ENCODE results near the gene TSPAN32. TPM values are rescaled to one million over a fixed set of nuclear protein-coding genes. Genes with fewer than 3 reads are reported as not detected.
"Not testable (repeated sequence)": the region's sequence is repeated elsewhere in the genome, so short reads cannot be mapped to it uniquely, and the experiment has no call there.

The TSPAN32 gene
- total RNA-seq, 1 donor from 2014 or later, result not detected

DNA sequence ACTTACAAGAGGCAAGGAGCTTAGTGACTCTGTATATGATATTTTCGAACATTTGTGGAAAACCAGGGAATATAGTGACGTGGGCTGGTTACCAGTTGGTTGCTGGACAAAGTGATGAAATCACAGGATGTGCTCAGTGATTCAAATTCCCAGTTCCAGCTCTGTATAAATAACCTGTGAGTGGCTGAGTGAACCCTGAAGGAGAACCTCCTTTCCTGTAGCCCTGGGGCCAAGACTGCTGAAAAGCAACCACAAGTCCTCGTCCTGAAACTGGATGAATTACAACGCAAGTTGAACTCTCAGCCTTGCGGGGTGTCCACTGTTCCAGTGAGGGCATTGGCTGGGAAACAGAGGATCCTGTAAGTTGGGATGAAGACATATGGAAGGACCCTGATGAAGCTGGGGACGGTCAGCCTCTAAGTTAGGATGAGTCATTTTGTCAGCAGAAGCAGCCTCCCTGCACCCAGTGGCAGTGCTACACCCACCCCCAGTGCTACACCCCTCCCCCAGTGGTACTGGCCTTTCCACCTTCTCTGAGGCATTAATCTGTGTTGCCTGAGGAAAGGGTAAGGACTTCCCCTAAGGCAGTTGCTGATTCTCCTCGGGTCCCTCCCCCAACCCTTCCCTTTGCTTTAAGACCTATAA lies 53.3 kb downstream of the TSPAN32 start:
- no peak for DNase-seq
- H3K36me3 Mint-ChIP-seq (ENCODE audit: unreplicated experiment), result peaks cover 6% of the 10 kb centered on the region
- peaks cover 1% of the 10 kb centered on the region for H3K27me3 Mint-ChIP-seq (ENCODE audit: unreplicated experiment)
- H3K4me1 Mint-ChIP-seq (ENCODE audit: low read depth, unreplicated experiment), result no peaks in the 10 kb centered on the region
- TF ChIP-seq, protein P1, sequence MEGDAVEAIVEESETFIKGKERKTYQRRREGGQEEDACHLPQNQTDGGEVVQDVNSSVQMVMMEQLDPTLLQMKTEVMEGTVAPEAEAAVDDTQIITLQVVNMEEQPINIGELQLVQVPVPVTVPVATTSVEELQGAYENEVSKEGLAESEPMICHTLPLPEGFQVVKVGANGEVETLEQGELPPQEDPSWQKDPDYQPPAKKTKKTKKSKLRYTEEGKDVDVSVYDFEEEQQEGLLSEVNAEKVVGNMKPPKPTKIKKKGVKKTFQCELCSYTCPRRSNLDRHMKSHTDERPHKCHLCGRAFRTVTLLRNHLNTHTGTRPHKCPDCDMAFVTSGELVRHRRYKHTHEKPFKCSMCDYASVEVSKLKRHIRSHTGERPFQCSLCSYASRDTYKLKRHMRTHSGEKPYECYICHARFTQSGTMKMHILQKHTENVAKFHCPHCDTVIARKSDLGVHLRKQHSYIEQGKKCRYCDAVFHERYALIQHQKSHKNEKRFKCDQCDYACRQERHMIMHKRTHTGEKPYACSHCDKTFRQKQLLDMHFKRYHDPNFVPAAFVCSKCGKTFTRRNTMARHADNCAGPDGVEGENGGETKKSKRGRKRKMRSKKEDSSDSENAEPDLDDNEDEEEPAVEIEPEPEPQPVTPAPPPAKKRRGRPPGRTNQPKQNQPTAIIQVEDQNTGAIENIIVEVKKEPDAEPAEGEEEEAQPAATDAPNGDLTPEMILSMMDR (IDR thresholded peaks at IDR 0.05; ENCODE audit: partially characterized antibody, unreplicated experiment), result no peak
- no peak overlapping the region for H3K4me3 Mint-ChIP-seq (ENCODE audit: unreplicated experiment)
- peaks cover 9% of the 10 kb centered on the region for H3K9me3 Mint-ChIP-seq (ENCODE audit: unreplicated experiment)
- no peak overlapping the region for H3K27ac Mint-ChIP-seq (ENCODE audit: unreplicated experiment)

DNA sequence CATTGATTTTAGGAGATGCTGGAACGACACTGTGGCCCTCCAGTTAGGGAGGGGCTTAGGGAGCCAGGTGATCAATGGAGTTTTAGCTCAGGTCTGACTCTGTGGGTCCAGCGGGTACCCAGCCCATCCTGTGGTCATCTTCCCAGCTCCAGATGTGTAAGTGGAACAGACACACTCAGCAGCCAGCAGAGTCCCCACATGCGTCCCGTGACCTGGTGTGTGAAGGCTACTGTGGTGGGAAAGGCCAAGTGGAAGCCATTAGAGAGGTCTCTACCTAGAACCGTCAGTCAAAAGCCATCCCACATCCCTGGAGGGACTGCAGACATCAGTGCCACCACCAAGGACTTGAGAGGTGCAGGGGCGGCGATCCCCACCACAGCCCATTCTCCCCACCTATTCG lies 55.4 kb downstream of the TSPAN32 start:
- H3K36me3 Mint-ChIP-seq (ENCODE audit: unreplicated experiment), result peaks cover 6% of the 10 kb centered on the region
- H3K27me3 Mint-ChIP-seq (ENCODE audit: unreplicated experiment), result peaks cover 5% of the 10 kb centered on the region
- H3K9me3 Mint-ChIP-seq (ENCODE audit: unreplicated experiment), result peaks cover 11% of the 10 kb centered on the region
- H3K4me3 Mint-ChIP-seq (ENCODE audit: unreplicated experiment), result no peak overlapping the region
- H3K4me1 Mint-ChIP-seq (ENCODE audit: low read depth, unreplicated experiment), result no peaks in the 10 kb centered on the region
- H3K27ac Mint-ChIP-seq (ENCODE audit: unreplicated experiment), result no peak overlapping the region
- TF ChIP-seq, protein P1 (IDR thresholded peaks at IDR 0.05; ENCODE audit: partially characterized antibody, unreplicated experiment), result no peak
- DNase-seq, result no peak

DNA sequence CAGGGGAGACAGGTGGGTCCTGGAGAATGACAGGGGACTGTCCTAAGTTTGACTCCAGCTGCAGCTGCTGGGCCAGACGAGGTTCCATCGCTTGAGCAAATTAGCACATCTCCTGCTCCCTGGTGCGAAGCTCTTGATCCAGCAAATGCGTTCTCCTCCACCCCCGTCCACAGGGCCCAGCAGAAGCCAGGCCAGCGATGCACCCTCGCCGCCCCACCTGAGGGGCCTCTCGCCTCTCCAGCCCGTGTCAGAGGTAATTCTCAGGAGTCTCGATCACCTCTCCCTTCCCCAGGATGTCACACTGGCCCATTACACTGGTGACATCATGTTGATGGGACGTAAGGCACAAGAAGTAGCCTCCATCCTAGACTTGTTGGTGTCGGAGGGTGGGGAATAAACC lies 55.8 kb downstream of the TSPAN32 start:
- not testable (repeated sequence) for H3K27ac Mint-ChIP-seq (ENCODE audit: unreplicated experiment); H3K36me3 Mint-ChIP-seq (ENCODE audit: unreplicated experiment)

DNA sequence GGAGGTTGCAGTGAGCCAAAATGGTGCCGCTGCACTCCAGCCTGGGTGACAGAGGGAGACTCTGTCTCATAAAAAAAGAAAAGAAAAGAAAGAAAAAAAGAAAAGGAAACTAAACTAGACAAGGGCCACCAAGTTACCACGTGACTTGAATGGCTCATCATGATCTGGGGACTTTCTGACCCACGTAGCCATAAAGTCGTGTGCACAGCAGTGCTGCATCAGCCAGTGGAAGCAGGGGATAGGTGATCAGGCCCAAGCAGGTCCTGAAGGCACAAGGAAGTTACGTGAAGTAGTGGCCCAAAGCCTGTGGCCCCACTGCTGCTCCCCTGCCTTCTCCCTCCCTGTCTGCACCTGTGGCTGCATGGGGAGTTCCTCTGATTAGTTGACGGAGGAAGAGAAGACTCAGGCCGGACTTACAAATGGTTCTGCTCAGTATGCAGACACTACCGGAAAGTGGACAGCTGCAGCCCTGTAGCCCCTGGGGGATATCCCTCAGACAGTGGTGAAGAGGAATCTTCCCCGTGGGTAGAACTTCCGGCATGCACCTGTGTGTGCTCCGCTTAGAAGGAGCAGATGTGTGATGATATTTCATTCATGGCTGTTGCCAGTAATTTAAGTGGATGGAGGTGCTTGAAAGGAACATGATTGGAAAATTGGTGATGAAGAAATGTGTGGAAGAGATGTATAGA lies 57.1 kb downstream of the TSPAN32 start:
- Mint-ChIP-seq H3K27me3 (ENCODE audit: unreplicated experiment) (peaks cover 7% of the 10 kb centered on the region), H3K4me1 (ENCODE audit: low read depth, unreplicated experiment) (no peaks in the 10 kb centered on the region), H3K4me3 (ENCODE audit: unreplicated experiment) (no peak overlapping the region), H3K27ac (ENCODE audit: unreplicated experiment) (no peak overlapping the region), H3K9me3 (ENCODE audit: unreplicated experiment) (peaks cover 8% of the 10 kb centered on the region), H3K36me3 (ENCODE audit: unreplicated experiment) (peaks cover 6% of the 10 kb centered on the region)
- no peak for DNase-seq
- TF ChIP-seq, protein P1 (IDR thresholded peaks at IDR 0.05; ENCODE audit: partially characterized antibody, unreplicated experiment), result no peak

More for the DNA sequence above, 55.8 kb downstream of the TSPAN32 start:
- not testable (repeated sequence) for DNase-seq; H3K9me3 Mint-ChIP-seq (ENCODE audit: unreplicated experiment); H3K4me1 Mint-ChIP-seq (ENCODE audit: low read depth, unreplicated experiment); H3K27me3 Mint-ChIP-seq (ENCODE audit: unreplicated experiment); H3K4me3 Mint-ChIP-seq (ENCODE audit: unreplicated experiment)

GRCh38 chr11:2359557-2359956 lies 57.7 kb downstream of the TSPAN32 start:
- DNase-seq, result no peak
- H3K4me3 Mint-ChIP-seq (ENCODE audit: unreplicated experiment), result no peak overlapping the region
- TF ChIP-seq, protein P1 (IDR thresholded peaks at IDR 0.05; ENCODE audit: partially characterized antibody, unreplicated experiment), result no peak
- peaks cover 8% of the 10 kb centered on the region for H3K9me3 Mint-ChIP-seq (ENCODE audit: unreplicated experiment)
- H3K4me1 Mint-ChIP-seq (ENCODE audit: low read depth, unreplicated experiment), result no peaks in the 10 kb centered on the region
- peaks cover 7% of the 10 kb centered on the region for H3K27me3 Mint-ChIP-seq (ENCODE audit: unreplicated experiment)
- H3K36me3 Mint-ChIP-seq (ENCODE audit: unreplicated experiment), result peaks cover 6% of the 10 kb centered on the region
- no peak overlapping the region for H3K27ac Mint-ChIP-seq (ENCODE audit: unreplicated experiment)
